ENCODE results near the gene IRX2. TPM values are rescaled to one million over a fixed set of nuclear protein-coding genes. Genes with fewer than 3 reads are reported as not detected.
A peak's percentile ranks its signal among the peaks of the same experiment; 100 is the strongest.

The IRX2 gene
- total and polyA plus RNA-seq, 2 of the 8 experiments (the other 6 are each of a cell fraction or from before 2014, with no cell fraction given) = 23.4 to 40.4 TPM

DNA sequence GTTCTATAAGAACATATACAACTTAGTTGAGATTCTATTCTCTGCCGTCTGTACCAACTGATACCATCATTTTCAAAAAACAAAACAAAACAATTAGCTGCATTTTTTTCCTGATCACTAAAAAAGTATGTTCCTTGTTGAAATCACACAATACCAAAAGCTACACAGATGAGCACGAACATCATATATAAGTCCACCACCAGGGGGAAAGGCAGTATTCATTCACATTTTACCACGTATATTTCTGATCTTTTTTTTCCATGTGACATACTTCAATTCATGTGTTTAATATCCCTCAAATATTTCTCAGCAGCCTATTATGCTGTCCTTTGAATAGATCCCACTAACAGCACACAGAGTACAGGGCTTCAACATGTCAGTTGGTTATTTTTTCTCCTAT, 40.6 kb downstream of the IRX2 start:
- H3K14ac ChIP-seq (ENCODE audit: insufficient read length) = no peak overlapping the region
- H3K27ac ChIP-seq (ENCODE audit: low read depth, low read length) = no peak overlapping the region
- no peaks in the 10 kb centered on the region for H3K79me1 ChIP-seq (ENCODE audit: low read depth, low read length)
- DNase-seq (ENCODE audit: low read depth in 1 of 2, low spot score in 2 of 2) (no peak), FAIRE-seq (no peak)
- no peaks in the 10 kb centered on the region for H3K27me3 ChIP-seq (replicated peaks in 1 of 4; ENCODE audit: control insufficient read depth in 3 of 4, extremely low read depth in 1 of 4, insufficient read depth in 3 of 4, low read length in 3 of 4)
- no peak overlapping the region for H4K91ac ChIP-seq (replicated peaks; ENCODE audit: insufficient read length, low read length)
- ChIA-PET CTCF (ENCODE audit: partially characterized antibody) (interaction anchor here (0.7 to 1.9 kb wide), 9 partner anchors 9 to 409 kb away, joined by 3 to 7 read pairs (median 4); no protein-coding TSS in a partner anchor), POLR2A (ENCODE audit: partially characterized antibody) (no interaction called here)
- no peak overlapping the region for H2BK12ac ChIP-seq (ENCODE audit: low read depth, low read length)
- no peak overlapping the region for H2AK5ac ChIP-seq (ENCODE audit: low read depth, low read length)
- H2BK5ac ChIP-seq (ENCODE audit: low read depth, low read length) = no peak overlapping the region
- H3K4me3 ChIP-seq (ENCODE audit: extremely low read depth in 1 of 4, insufficient read depth in 2 of 4, low read depth in 3 of 4, low read length in 4 of 4) = no peak overlapping the region
- peaks cover 0 to 6% (median 1%) of the 10 kb centered on the region in 4 experiments; a peak in 4 of 7 replicates for H3K4me1 ChIP-seq (replicated peaks in 1 of 4; ENCODE audit: control insufficient read depth in 3 of 4, insufficient read depth in 4 of 4, low read length in 3 of 4)
- WGBS, 2 experiments (ENCODE audit: extremely low coverage in 1 of 2, insufficient coverage in 1 of 2, insufficient read length in 1 of 2, insufficient replicate concordance in 2 of 2, low coverage in 1 of 2, low lambda C conversion rate in 2 of 2, missing lambda C conversion rate in 1 of 2) = 83% methylated on average over 3 of the region's 3 CpGs; no CpG with 5 or more reads in 1 of the 2 experiments
- H3K23ac ChIP-seq (ENCODE audit: insufficient read length) = no peak overlapping the region
- no peak overlapping the region for H2BK20ac ChIP-seq (ENCODE audit: low read length)
- no peak overlapping the region for H3K4ac ChIP-seq (replicated peaks; ENCODE audit: insufficient read length, low read depth, low read length)
- no peaks in the 10 kb centered on the region for H3K36me3 ChIP-seq (ENCODE audit: control insufficient read depth in 2 of 4, insufficient read depth in 4 of 4, low read length in 3 of 4)
- no peak overlapping the region for H2BK120ac ChIP-seq (replicated peaks; ENCODE audit: low read depth, low read length)
- H3K23me2 ChIP-seq (ENCODE audit: low read depth, low read length) = no peaks in the 10 kb centered on the region
- no peaks in the 10 kb centered on the region for H4K20me1 ChIP-seq (replicated peaks in 1 of 2; ENCODE audit: control insufficient read depth in 1 of 2, insufficient read depth in 2 of 2, low read length in 2 of 2)
- no peak overlapping the region for H3K4me2 ChIP-seq (ENCODE audit: insufficient read depth in 1 of 2, low read depth in 2 of 2, low read length in 2 of 2)
- H2AFZ ChIP-seq (ENCODE audit: low read length) = no peak overlapping the region
- H3K56ac ChIP-seq (replicated peaks; ENCODE audit: insufficient read length, low read depth, low read length) = no peak overlapping the region
- H2BK15ac ChIP-seq (ENCODE audit: low read length) = no peak overlapping the region
- H4K5ac ChIP-seq (ENCODE audit: insufficient read length, low read depth, low read length) = no peak overlapping the region
- H3K18ac ChIP-seq (ENCODE audit: extremely low read depth, low read length) = no peak overlapping the region
- no peaks in the 10 kb centered on the region for H3K79me2 ChIP-seq (ENCODE audit: control insufficient read depth in 1 of 2, insufficient read depth in 2 of 2, low read length in 2 of 2)
- peaks cover 0 to 2% of the 10 kb centered on the region in 2 experiments; a peak in 1 of 4 replicates for H3K9me3 ChIP-seq (ENCODE audit: insufficient read depth in 2 of 2, low read depth in 1 of 2, low read length in 1 of 2)
- no peak overlapping the region for H3K9ac ChIP-seq (replicated peaks in 1 of 4; ENCODE audit: extremely low read depth in 1 of 4, low read depth in 3 of 4, low read length in 3 of 4)
- H4K8ac ChIP-seq (ENCODE audit: extremely low read depth, insufficient read depth, low read length) = no peak overlapping the region
- TF ChIP-seq EZH2 (IDR thresholded peaks at IDR 0.05; ENCODE audit: low read depth, low read length, severe bottlenecking) = no peak
- TF ChIP-seq, protein P1, sequence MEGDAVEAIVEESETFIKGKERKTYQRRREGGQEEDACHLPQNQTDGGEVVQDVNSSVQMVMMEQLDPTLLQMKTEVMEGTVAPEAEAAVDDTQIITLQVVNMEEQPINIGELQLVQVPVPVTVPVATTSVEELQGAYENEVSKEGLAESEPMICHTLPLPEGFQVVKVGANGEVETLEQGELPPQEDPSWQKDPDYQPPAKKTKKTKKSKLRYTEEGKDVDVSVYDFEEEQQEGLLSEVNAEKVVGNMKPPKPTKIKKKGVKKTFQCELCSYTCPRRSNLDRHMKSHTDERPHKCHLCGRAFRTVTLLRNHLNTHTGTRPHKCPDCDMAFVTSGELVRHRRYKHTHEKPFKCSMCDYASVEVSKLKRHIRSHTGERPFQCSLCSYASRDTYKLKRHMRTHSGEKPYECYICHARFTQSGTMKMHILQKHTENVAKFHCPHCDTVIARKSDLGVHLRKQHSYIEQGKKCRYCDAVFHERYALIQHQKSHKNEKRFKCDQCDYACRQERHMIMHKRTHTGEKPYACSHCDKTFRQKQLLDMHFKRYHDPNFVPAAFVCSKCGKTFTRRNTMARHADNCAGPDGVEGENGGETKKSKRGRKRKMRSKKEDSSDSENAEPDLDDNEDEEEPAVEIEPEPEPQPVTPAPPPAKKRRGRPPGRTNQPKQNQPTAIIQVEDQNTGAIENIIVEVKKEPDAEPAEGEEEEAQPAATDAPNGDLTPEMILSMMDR (IDR thresholded peaks at IDR 0.05; ENCODE audit: control extremely low read depth in 1 of 3, insufficient read depth in 1 of 3, low read depth in 1 of 3, low read length in 3 of 3) = peak in 1 of 3 experiments; percentile 33; a peak in 1 of 4 replicates
